Nephron progenitor cell (in vitro differentiated cells): Measurements from ENCODE around the gene RGPD8.
A peak's percentile ranks its signal among the peaks of the same experiment; 100 is the strongest.

Experiments
- DNase-seq: peaks from one replicate; pipeline ENCODE4 v3.0.0; 2021
- H3K27ac Mint-ChIP-seq: 2 replicates; pipeline ENCODE4 v1.8.0; 2021; ENCODE audit warnings: mild to moderate bottlenecking, moderate library complexity, mixed read lengths
- H3K27me3 Mint-ChIP-seq: 2 replicates; pipeline ENCODE4 v1.8.0; 2021; ENCODE audit warnings: mild to moderate bottlenecking, low read depth, mixed read lengths; ENCODE audit not compliant: poor library complexity
- H3K36me3 Mint-ChIP-seq: 2 replicates; pipeline ENCODE4 v1.8.0; 2021; ENCODE audit warnings: low read depth, mixed read lengths
- H3K4me1 Mint-ChIP-seq: 2 replicates; pipeline ENCODE4 v1.8.0; 2021; ENCODE audit warnings: mixed read lengths
- H3K4me3 Mint-ChIP-seq: 2 replicates; pipeline ENCODE4 v1.8.0; 2021; ENCODE audit warnings: mild to moderate bottlenecking, moderate library complexity, mixed read lengths
- H3K9me3 Mint-ChIP-seq: 2 replicates; pipeline ENCODE4 v1.8.0; 2021; ENCODE audit warnings: mild to moderate bottlenecking, moderate library complexity, mixed read lengths
- CTCF ChIP-seq: fragments of 200-600 bp; sonication (generic); IDR thresholded peaks from 2 replicates; pipeline ENCODE4 v1.5.0; 2021; ENCODE audit warnings: antibody characterized with exemption

Gene RGPD8

DNA sequence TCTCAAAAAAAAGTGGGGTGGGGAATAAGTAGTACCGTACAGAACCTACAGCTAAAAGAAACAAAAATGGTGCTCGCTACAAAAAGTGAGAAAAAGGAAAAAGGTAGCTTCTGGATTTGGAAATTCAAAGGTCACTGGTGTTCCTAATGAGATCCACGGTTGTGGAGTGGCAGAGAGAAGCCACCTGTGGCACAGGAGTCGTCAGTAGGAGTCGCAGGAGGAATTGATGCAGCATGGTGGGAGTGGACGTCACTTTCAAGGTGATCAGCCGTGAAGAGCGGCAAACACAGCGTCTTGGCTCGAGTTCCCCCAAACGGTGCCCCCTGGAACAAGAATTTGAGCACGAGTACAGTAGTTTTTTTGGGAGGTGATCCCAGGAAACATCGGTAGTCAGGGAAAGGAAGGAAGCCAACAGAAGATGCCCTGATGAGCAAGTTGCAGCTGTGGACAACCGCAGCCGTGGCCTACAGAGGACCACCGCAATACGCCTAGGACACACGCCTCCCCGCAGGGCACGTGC lies 47.1 kb upstream of the RGPD8 start:
- H3K27ac Mint-ChIP-seq: no peak overlapping the region
- TF ChIP-seq CTCF: no peak
- peaks cover 36% of the 10 kb centered on the region for H3K4me1 Mint-ChIP-seq
- H3K27me3 Mint-ChIP-seq: peaks cover 3% of the 10 kb centered on the region
- peak; percentile 5 for DNase-seq
- H3K4me3 Mint-ChIP-seq: peak overlapping the region; percentile 95
- peaks cover 20% of the 10 kb centered on the region for H3K36me3 Mint-ChIP-seq
- H3K9me3 Mint-ChIP-seq: no peaks in the 10 kb centered on the region

GRCh38 chr2:112476434-112476833 lies 43.0 kb upstream of the RGPD8 start:
- H3K9me3 Mint-ChIP-seq: no peaks in the 10 kb centered on the region

GRCh38 chr2:112474844-112475486 lies 41.5 kb upstream of the RGPD8 start:
- Mint-ChIP-seq H3K4me3 (no peak overlapping the region), H3K36me3 (no peaks in the 10 kb centered on the region), H3K4me1 (peaks cover 9% of the 10 kb centered on the region), H3K27me3 (peaks cover 3% of the 10 kb centered on the region), H3K27ac (no peak overlapping the region), H3K9me3 (no peaks in the 10 kb centered on the region)
- TF ChIP-seq CTCF: no peak
- DNase-seq: no peak

More at GRCh38 chr2:112476434-112476833, 43.0 kb upstream of the RGPD8 start:
- Mint-ChIP-seq H3K4me3 (no peak overlapping the region), H3K36me3 (no peaks in the 10 kb centered on the region), H3K4me1 (peaks cover 21% of the 10 kb centered on the region), H3K27me3 (peaks cover 3% of the 10 kb centered on the region), H3K27ac (no peak overlapping the region)
- TF ChIP-seq CTCF: no peak
- DNase-seq: no peak

DNA sequence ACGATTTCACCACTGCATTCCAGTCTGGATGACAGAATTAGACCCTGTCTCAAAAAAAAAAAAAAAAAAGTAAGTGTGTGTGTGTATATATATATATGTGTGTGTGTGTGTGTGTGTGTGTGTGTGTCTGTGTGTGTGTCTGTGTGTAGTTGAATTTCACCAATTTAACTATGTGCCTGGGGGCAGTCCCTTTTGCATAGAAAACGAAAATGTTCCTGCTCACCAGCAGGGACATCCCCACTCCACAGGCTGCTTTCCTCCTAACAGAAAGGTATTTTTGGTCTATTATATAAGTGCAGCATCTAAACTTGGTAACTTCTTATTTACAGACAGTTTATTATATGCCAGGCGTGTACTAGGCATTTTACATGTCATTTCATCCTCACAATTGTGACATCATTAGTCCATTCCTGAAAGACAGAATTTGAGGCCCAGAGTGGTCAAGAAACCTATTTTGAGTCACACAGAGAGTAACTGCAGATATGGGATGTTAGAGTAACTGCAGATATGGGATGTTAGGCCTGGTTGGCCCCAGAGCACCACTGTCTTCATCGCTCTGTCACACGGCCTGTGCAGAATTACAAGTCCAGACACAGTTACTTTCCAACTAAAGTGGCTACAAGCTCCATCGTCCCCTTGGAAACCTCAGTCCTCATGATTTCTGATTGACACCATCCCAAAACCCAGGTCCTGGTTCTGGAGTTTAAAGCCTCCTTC lies 39.3 kb upstream of the RGPD8 start:
- H3K27ac Mint-ChIP-seq: no peak overlapping the region
- no peak for TF ChIP-seq CTCF
- peaks cover 9% of the 10 kb centered on the region for H3K4me1 Mint-ChIP-seq
- H3K9me3 Mint-ChIP-seq: peaks cover 17% of the 10 kb centered on the region
- H3K27me3 Mint-ChIP-seq: no peaks in the 10 kb centered on the region
- no peak for DNase-seq
- no peak overlapping the region for H3K4me3 Mint-ChIP-seq
- H3K36me3 Mint-ChIP-seq: no peaks in the 10 kb centered on the region

DNA sequence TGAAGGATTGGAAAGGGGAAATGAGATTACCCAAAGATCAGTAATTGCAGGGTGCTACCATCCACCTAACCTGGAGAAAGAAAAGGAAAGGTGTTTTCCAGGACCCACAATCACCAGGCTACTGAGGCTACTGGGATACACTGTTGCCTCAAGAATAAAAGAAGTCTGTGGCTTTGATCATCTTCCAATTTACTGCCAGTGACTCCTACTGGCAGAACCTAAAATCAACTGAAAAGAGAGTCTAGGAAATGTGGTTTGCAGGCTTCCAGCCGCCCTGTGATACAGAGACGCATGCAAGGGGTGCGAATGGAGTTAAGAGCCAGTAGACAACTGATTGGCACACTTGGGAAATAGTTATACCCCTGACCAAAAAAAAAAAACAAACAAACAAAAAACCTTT lies 31.9 kb upstream of the RGPD8 start:
- DNase-seq: no peak
- Mint-ChIP-seq H3K9me3 (peaks cover 24% of the 10 kb centered on the region), H3K27ac (no peak overlapping the region), H3K4me1 (no peaks in the 10 kb centered on the region), H3K4me3 (no peak overlapping the region), H3K36me3 (no peaks in the 10 kb centered on the region), H3K27me3 (peaks cover 3% of the 10 kb centered on the region)
- TF ChIP-seq CTCF: no peak

DNA sequence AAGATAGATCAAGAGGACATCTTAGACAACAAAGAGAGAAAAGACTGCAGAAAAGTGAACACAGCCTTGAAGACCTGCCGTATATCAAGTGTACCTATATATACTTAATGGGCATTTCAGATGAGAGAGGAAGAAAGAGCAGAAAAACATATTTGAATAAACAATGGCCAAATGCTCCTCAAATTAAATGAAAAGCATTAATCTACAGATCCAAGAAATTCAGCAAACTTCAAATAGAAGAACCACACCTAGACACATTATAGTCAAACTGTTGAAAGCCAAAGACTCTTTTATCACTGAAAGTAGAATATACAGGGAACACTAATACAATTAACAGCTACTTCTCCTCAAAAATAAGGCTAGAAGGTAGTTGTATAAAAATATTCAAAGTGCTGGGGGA lies 29.8 kb upstream of the RGPD8 start:
- H3K9me3 Mint-ChIP-seq: peaks cover 12% of the 10 kb centered on the region
- H3K4me3 Mint-ChIP-seq: no peak overlapping the region
- H3K27ac Mint-ChIP-seq: no peak overlapping the region
- no peaks in the 10 kb centered on the region for H3K4me1 Mint-ChIP-seq
- no peak for TF ChIP-seq CTCF
- peaks cover 3% of the 10 kb centered on the region for H3K27me3 Mint-ChIP-seq
- no peak for DNase-seq
- no peaks in the 10 kb centered on the region for H3K36me3 Mint-ChIP-seq
